HL-60 (cell line): ENCODE results near the gene LMTK2.

Experiments
- CTCF ChIP-seq: IDR thresholded peaks from one replicate; pipeline ENCODE4 v1.5.1; 2011; ENCODE audit warnings: low read length, control low read depth, inconsistent platforms; ENCODE audit not compliant: insufficient read depth
- POLR2AphosphoS5 ChIP-seq: IDR thresholded peaks from 2 replicates; pipeline ENCODE4 v1.6.1; 2012; ENCODE audit warnings: low read depth
- REST ChIP-seq: IDR thresholded peaks from 2 replicates; pipeline ENCODE4 v1.6.1; 2012; ENCODE audit warnings: low read depth; ENCODE audit not compliant: insufficient replicate concordance
- SPI1 ChIP-seq: IDR thresholded peaks from 2 replicates; pipeline ENCODE4 v1.6.1; 2012; ENCODE audit warnings: low read depth, mild to moderate bottlenecking, borderline replicate concordance

GRCh38 chr7:98115746-98116525 lies 9.3 kb downstream of the LMTK2 start:
- TF ChIP-seq CTCF (no peak), POLR2AphosphoS5 (no peak), REST (no peak), SPI1 (no peak)
